C4-2B (cell line): Measurements from ENCODE around the gene ILF3.

ENCODE experiments used
- ZFX ChIP-seq: fragments of 450-650 bp; IDR thresholded peaks from 2 replicates; pipeline ENCODE4 v1.6.1; 2017
- TF ChIP-seq, protein P1 (sequence below): fragments of 450-650 bp; conservative IDR thresholded peaks from 2 replicates; pipeline ENCODE4 v1.5.1; 2017; ENCODE audit warnings: mild to moderate bottlenecking

DNA sequence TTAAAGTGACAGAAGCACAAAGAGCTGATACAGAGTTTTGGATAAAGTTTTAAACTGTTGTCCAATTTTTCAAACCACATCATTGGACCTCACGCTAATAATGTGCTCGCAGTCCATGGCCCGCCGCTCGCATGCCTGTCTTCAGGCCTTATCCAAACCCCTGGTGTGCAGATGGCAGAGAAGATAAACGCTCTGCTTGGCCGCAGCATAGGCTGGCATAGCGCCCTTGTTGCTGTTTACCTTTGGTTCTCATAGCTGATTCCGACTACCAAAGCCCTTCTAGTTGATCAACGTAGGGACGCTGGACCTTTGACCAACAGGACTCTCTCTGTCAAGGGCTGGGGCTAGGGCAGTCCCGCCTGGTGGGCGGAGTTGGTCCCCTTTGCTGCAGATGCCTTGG lies 23.6 kb downstream of the ILF3 start:
- TF ChIP-seq, protein P1, sequence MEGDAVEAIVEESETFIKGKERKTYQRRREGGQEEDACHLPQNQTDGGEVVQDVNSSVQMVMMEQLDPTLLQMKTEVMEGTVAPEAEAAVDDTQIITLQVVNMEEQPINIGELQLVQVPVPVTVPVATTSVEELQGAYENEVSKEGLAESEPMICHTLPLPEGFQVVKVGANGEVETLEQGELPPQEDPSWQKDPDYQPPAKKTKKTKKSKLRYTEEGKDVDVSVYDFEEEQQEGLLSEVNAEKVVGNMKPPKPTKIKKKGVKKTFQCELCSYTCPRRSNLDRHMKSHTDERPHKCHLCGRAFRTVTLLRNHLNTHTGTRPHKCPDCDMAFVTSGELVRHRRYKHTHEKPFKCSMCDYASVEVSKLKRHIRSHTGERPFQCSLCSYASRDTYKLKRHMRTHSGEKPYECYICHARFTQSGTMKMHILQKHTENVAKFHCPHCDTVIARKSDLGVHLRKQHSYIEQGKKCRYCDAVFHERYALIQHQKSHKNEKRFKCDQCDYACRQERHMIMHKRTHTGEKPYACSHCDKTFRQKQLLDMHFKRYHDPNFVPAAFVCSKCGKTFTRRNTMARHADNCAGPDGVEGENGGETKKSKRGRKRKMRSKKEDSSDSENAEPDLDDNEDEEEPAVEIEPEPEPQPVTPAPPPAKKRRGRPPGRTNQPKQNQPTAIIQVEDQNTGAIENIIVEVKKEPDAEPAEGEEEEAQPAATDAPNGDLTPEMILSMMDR, result no peak
- TF ChIP-seq ZFX, result no peak
